HG03060 (cell line): ENCODE data around the gene LUC7L3.
"Not testable (repeated sequence)": the region's sequence is repeated elsewhere in the genome, so short reads cannot be mapped to it uniquely, and the experiment has no call there.

Experiments
- ATAC-seq: cut with Tn5 transposase; IDR thresholded peaks from one replicate; pipeline ENCODE4 v1.9.1; 2021; ENCODE audit warnings: low read depth, moderate number of reproducible peaks; ENCODE audit not compliant: unreplicated experiment

LUC7L3 gene

DNA sequence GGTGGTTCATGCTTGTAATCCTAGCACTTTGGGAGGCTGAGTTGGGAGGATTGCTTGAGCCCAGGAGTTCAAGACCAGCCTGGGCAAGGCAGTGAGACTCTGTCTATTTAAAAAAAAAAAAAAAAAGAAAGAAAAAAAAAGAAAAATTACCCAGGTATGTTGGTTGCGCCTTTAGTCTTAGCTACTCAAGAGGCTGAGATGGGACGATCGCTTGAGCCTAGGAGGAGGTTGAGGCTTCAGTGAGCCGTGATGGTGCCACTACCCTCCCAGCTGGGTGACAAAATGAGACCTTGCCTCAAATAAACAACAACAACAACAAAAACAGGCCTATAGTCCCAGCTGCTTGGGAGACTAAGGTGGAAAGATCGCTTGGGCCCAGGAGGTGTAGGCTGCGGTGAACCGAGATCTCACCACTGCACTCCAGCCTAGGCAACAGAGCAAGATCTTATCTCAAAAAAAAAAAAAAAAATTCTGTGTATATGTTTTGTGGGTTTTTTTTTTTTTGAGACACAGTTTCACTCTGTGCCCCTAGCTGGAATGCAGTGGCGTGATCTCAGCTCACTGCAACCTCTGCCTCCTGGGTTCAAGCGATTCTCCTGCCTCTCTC is 60.4 kb downstream of the LUC7L3 start:
- ATAC-seq = no peak

DNA sequence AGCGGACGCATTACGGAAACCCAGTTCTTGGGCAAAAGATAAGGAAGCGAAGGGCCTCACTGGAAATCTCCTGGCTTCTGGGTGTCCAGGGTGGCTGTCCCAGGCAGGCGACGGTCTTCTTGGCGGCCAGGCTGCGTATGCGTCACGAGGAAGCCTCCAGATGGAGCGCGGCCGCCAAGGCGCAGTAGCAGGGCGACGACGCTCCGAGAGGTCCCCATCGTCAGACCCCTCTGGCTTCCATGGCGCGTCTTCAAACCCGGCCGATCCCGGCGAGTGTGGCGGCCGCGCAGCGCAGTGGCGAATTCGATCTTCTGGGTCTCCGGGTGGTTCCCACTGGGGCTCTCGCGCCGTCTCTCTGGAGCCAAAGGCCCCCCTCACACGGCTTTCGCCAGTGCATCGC is 61.8 kb downstream of the LUC7L3 start:
- no peak for ATAC-seq

DNA sequence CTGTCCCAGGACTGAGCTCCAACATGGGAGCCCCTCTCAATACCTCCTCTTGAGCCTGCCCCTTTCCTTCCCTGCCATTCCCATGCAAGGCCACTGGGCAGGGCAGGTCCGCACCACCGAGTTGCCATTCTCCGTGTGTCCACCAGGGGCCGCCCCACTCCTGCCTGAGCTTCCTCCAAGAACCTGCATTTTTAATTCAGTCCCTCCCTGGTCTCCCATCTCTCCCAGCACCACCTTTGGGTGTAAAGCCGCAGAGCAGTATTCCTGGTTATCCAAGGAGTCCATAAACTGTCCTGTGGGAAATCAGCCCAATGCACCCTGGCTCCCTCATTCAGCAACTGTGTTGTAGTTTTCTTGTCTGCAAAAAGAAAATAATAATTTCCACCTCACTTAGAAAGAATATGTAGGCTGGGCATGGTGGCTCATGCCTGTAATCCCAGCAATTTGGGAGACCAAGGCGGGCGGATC is 63.8 kb downstream of the LUC7L3 start:
- no peak for ATAC-seq

DNA sequence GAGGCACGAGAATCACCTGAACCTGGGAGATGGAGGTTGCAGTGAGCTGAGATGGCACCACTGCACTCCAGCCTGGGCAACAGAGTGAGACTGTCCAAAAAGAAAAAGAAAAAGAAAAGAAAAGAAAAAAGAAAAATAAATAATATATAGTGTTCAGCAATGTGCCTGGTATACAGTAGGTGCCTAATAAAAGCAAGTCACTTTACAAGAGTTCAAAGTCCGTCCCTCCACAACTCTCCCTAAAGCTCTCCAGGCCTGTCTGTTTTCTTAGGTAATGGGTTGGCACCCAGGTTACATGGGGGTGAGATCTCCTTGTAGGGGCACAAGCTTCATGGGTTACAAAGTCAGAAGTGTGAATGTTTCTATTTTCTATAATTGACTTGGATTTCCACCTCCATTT is 64.5 kb downstream of the LUC7L3 start:
- ATAC-seq = no peak

DNA sequence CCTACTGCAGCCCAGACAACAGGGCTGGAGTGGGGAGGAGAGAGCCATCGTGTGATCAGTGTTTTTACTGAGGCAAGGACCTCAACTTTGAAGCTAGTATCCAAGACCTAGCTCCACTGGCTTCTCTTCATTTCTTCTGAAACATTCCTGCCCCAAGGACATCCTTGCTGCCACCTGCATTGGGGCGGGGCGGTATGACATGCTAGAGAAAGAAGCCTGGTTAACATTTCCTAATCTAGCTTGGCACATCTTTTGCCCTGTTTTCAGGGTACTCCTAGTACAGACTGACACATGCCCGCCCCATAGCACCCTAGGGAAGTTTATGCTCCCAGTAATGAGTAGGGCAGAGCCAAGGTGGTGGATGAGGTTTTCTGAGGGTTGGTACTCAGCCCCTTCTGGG is 65.7 kb downstream of the LUC7L3 start:
- ATAC-seq = no peak

DNA sequence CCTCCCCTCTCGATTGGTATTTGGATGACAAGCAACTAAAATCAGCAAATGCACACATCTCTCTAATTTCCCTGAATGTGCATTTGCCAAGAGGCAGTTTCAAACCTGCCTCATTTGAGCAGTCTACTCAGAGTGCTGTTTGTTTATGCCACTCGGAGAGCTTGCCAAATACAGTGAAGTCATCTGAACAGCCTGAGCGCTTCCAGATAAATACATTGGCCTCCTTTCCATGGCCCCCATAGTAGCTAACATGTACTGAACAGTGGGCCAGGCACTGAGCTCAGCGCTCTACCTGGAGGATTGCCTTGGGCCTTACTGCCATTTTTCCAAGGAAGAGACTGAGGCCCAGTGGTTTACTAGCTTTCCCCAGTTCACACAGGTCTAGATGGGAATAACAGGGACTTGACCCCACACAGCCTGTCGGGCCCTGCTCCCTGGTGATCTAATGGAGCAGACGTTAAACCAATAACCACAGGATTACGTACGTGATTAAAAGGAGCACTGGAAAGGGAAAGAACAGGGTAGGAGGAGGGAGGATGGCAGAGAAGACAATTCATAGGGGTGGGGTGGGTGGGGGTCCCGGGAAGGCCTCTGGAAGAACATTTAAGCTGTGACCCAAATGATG is 66.7 kb downstream of the LUC7L3 start:
- ATAC-seq = no peak

DNA sequence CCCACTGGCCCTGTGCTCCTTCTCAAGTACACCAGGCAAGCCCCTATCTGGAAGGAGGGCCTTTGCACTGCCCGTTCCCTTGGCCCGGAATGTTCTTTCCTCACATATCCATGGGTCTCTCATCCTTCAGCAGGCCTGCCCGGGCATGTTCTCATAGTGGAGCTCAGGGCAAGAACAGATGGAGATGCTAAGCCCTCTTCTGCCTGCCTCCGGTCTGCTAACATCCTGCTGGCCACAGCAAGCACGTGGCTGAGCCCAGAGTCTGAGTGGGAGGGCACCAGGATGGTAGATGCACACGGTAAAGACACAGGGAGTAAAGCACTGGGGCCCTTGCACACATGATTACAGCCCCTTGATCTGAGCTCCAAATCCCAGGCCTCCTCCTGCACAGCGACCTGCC is 67.7 kb downstream of the LUC7L3 start:
- ATAC-seq = no peak

DNA sequence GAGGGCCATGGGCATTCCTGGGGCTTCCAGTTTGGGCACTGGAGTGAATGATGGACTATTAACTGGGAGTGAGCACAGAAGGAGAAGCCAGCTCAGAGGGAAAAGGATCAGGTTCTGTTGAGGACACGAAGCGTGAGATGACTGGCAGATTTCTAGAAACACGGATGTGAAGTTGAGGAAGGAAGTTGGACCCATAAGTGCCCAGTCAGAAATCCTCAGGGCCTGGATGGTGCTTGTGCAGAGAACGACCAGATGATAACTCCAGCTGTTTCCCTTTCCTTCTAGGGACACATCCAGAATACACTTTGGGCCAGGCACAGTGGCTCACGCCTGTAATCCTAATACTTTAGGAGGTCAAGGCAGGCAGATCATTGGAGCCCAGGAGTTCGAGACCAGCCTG is 71.2 kb downstream of the LUC7L3 start:
- no peak for ATAC-seq

DNA sequence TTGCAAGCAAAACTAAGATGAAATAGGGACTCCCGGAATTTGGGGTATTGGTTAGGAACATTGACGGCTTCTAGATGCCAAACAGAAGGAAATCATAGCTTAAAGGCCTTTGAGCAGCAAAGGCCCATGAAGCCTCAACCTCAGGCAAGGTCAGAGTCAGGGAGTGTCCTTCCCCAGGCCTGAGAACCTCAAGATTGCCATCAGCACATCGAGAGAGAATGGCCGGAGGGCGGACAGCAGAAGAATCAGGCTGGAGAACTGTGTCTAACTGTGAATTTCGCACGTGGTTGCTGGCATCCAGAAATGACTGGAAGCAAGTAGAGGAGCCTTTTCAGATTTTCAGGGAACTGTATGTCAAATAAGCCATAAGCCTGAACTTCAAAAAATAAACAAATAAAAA is 72.7 kb downstream of the LUC7L3 start:
- ATAC-seq = no peak

DNA sequence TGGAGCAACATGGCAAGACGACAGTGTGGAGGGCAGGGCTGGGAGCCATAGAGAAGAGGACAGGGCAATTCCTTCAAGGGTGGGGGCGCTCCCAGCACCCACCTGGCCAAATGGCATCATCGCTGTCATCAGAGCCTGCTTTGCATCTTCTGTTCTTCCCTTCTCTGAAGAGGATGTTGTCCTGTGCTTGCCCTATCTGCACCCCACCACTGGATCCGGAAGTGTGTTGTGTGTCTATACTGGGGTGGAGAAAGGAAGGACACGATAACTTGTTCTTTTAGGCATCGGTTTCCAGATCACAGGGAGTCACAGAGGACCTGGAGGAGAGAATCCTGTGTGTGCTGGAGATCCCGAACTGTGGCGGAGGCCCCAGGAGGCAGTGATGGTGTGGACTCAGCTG is 73.6 kb downstream of the LUC7L3 start:
- no peak for ATAC-seq

DNA sequence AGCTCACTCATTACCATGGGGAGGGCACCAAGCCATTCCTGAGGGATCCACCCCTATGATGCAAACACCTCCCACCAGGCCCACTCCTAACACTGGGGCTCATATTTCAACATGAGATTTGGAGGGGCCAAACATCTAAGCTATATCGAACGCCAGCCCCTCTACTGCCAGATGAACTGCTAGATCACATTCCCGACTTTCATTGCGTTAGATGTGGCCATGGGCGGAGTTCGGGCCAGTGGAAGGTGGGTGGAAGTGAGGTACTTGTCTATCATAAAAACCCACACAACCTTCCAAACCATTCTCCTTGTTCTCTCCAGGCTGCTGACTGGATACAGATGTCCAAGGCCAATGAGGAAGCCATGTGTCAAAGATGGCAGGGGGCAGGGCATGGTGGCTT is 75.0 kb downstream of the LUC7L3 start:
- ATAC-seq = no peak

DNA sequence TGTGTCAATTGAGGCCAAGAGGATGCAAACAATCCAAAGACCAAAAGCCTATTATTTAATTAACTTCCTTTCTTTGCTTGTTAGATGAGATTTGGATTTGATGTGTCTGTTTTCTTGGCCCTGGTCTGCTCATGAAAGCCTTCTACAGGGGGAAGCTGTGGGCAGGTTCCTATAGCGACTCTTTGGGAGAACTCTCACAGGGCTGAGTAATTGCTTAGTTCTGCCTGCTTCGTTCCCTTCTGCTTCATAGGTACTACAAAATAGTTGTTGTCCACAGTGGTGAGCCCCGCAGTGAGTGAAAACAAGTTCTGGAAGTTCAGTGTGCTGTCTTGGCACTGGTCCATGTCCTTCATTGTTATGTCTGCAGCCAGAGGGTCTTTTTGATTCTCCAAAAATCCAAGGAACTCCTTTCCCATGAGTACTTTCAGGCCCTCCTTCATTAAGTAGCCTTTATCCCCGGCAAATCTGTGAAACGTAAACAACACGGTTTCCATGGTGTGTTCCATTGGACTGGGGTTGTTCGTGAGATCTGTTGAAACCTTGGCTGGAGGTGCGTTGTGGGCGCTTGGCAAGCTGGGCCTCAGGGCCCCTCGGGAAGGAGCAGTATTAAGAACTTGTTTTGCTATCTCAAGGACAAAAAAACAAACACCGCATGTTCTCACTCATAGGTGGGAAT is 77.9 kb downstream of the LUC7L3 start:
- no peak for ATAC-seq

DNA sequence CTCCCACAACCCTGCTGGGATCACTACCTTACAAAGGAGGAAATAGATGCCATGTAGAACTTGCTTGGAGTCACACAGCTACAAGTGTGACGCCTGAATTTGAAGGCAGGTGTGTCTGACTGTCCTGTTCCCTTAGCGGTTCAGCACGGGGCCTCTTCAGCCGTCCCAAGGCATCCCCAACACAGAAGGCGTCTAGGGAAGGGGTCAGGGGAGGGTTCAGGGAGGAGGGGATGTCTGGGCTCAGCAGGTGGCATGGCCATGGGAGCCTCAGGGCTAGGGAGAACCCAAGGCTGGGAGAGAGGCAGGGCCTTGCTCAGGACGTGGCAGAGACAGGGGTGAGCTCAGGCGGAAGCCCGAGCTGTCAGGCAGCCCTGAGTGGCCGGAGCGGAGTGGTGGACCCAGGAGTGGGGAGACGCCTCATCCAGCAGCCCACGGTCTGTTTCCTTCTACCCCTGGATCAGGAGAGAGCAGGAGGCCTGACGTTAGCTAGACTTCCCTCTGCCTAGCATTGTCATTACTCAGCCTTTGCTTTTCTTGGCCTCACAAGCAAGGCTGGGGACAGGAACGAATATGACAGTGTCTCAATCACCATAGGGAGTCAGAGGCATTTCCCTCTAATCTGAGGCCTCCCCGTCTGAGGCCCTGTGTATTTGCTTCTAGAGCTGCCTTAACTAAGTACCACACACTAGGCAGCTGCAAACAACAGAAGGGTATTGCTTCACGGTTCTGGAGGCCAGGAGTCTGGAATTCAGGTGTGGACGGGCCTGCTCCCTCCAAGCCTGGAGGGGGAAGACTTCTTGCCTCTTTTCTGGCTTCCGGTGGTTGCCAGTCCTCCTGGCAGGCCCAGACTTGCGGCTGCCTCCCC is 79.3 kb downstream of the LUC7L3 start:
- ATAC-seq = no peak

DNA sequence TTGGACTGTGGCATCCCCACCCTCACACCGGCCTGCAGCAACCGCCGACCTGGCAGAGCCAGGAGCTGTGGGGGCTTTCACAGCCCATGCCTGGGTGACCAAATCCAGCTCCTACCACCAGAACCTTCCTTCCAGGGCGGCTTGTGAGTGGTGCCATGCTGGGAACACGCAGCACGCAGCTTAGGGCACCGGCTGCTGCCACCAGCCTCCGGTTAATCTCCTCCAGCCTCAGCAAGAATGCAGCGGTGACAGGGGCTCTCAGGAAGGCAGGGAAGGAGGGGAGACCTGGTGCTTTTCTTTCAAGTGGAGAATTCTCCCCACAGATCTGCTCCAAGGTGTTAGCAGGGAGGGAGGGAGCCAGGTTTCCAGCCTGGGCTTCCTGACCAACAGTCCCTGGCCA is 80.2 kb downstream of the LUC7L3 start:
- ATAC-seq = no peak

DNA sequence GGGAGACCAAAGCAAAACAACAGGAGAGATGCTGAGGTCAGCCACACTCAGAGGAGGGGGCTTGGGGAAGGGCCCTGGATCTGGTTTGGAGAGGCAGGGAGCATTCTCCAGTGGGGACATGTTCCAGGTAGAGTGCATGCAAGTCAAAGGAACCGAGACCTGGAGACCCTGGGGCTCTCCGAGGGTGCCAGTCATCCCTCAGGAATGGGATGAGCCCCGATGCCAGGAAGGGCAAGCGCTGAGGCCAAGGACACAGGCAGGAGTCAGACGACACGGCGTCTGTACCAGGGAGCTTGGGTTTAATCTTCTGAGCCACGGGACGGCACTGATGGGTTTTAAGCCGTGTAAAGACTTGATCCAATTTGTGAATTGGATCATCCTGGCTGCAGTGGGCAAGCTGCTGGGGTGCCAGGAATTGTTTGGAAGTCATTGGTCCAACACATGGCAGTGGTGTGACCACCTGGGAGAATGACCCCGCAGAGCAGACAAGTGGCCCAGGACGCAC is 80.8 kb downstream of the LUC7L3 start:
- ATAC-seq = no peak

DNA sequence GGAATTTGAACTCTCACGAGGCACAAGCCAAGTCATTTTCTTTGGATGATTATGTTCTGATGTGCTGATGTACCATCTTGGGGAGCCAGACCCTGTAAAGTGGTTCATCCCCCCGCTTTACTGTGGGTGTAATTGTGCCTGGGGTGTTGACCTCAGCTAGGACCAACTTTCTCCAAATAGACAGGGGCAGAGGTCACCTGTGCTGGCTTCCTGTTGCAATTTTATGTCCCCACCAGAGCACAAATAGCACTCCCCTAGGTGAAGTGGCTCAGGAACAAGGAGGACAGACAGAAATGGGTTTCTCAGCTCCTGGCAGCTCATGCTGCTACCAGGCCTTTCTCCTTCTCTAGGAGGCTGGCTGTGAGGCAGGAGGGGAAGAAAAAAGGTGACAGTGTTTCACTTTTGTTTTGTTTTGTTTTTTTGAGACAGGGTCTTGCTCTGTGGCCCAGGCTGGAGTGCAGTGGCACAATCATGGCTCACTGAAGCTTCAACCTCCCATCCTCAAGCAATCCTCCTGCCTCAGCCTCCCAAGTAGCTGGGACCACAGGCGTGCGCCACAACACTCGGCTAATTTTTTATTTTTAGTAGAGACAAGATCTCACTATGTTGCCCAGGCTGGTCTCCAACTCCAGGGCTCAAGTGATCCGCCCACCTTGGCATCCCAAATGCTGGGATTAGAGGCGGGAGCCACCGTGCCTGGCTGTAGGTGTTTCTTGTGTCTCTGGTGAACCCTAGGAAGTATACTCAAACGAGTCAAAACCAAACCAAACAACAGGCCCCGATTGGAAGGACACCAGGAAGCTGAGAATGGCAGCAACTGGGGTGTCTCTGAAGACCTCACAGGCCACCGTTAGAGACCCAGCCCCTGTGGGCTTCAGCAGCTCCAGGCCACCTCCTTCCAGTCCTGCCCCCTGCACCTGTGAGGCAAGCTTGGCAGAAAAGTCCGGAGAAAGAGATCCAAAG is 83.5 kb downstream of the LUC7L3 start:
- ATAC-seq = no peak

DNA sequence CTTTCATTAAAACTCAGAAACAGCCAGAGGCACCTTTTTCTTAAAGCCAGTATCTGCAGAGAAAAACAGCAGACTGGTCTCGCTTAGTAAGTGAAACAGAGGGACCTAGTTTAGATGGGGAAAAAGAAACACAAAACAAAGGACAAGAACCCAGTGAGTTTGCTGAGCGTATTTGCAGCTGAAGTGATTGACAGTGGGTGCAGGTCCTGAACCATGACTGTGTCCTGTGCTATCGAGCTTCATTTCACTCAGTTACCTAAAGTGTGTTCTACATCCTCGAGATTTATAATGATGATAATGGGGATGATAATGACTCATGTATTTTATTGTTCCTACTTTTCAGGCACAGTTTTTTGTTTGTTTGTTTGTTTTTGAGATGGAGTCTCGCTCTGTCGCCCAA is 84.3 kb downstream of the LUC7L3 start:
- no peak for ATAC-seq

DNA sequence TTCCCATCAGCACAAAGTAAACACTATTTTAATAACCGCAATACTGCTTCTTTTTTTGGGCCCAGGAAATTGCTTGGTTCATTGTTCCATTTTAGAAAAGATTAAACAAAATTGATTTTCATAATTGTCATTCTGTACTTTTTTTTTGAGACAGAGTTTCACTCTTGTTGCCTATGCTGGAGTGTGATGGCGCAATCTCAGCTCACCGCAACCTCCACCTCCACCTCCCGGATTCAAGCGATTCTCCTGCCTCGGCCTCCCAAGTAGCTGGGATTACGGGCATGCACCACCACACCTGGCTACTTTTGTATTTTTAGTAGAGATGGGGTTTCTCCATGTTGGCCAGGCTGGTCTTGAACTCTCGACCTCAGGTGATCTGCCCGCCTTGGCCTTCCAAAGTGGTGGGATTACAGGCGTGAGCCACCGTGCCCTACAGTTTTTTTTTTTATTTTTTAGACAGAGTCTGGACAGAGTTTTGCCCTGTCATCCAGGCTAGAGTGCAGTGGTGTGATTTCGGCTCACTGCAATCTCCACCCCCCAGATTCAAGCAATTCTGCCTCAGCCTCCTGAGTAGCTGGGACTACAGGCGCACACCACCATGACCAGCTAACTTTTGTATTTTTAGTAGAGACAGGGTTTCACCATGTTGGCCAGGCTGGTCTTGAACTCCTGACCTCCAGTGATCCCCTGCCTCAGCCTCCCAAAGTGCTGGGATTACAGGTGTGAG is 85.5 kb downstream of the LUC7L3 start:
- not testable (repeated sequence) for ATAC-seq

DNA sequence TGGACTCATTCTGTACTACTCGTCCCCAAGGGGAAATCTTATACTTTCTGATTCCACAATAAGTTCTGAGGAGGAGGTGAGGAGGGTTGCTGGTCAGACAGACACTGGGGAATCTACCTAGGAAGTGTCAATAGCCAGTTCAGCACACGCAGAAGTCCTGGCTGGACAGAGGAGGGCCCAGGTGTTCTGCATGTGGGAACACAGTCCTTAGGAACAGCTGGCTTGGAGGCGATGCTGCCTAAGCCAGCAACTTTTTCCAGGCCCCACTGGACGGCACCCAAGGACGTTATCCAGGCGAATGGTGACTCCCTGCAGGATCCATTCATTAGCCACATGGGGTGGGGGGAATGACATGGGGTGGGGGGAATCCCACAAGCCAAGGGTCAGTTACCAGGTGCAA is 86.1 kb downstream of the LUC7L3 start:
- no peak for ATAC-seq
